H9 (cell line): ENCODE measurements around the gene KIAA0825. TPM values are rescaled to one million over a fixed set of nuclear protein-coding genes. Genes with fewer than 3 reads are reported as not detected.

Experiments
- DNase-seq: peaks from one replicate; pipeline ENCODE4 v3.0.0-alpha.2; 2017
- H2AFZ ChIP-seq: one replicate; pipeline ENCODE4 v1.6.1; 2013; ENCODE audit warnings: mild to moderate bottlenecking, low read length, control low read depth, moderate library complexity
- H2AK5ac ChIP-seq: 2 replicates; pipeline ENCODE4 v1.6.1; 2013; ENCODE audit warnings: low read length, control low read depth, mixed read lengths; ENCODE audit not compliant: insufficient read length
- H2BK120ac ChIP-seq: one replicate; pipeline ENCODE4 v1.6.1; 2013; ENCODE audit warnings: low read depth, mild to moderate bottlenecking, low read length, control low read depth, inconsistent platforms; ENCODE audit not compliant: poor library complexity, severe bottlenecking
- H2BK12ac ChIP-seq: 2 replicates; pipeline ENCODE4 v1.6.1; 2013; ENCODE audit warnings: low read length, control low read depth, mixed read lengths, low read depth; ENCODE audit not compliant: insufficient read length
- H2BK15ac ChIP-seq: 2 replicates; pipeline ENCODE4 v1.6.1; 2013; ENCODE audit warnings: low read depth, low read length, control low read depth
- H2BK20ac ChIP-seq: one replicate; pipeline ENCODE4 v1.6.1; 2013; ENCODE audit warnings: low read depth, mild to moderate bottlenecking, low read length, control low read depth, inconsistent platforms; ENCODE audit not compliant: poor library complexity, severe bottlenecking
- H2BK5ac ChIP-seq: 2 replicates; pipeline ENCODE4 v1.6.1; 2013; ENCODE audit warnings: low read length, control low read depth, mixed read lengths; ENCODE audit not compliant: insufficient read length
- H3K14ac ChIP-seq: 2 replicates; pipeline ENCODE4 v1.6.1; 2013; ENCODE audit warnings: low read length, control low read depth; ENCODE audit not compliant: insufficient read depth
- H3K18ac ChIP-seq: 2 replicates; pipeline ENCODE4 v1.6.1; 2013; ENCODE audit warnings: low read depth, mild to moderate bottlenecking, mixed read lengths, low read length, control low read depth; ENCODE audit not compliant: insufficient read length
- H3K23ac ChIP-seq: 2 replicates; pipeline ENCODE4 v1.6.1; 2013; ENCODE audit warnings: low read length, control low read depth, mixed read lengths, low read depth; ENCODE audit not compliant: insufficient read length
- H3K23me2 ChIP-seq: 2 replicates; pipeline ENCODE4 v1.6.1; 2013; ENCODE audit warnings: low read depth, mild to moderate bottlenecking, mixed read lengths, low read length, control low read depth; ENCODE audit not compliant: insufficient read length, poor library complexity, severe bottlenecking
- H3K27ac ChIP-seq: 2 replicates; pipeline ENCODE4 v1.5.1; 2013; ENCODE audit warnings: low read length, control low read depth, mixed read lengths, low read depth; ENCODE audit not compliant: insufficient read length
- H3K27me3 ChIP-seq: 2 replicates; pipeline ENCODE4 v1.6.1; 2013; ENCODE audit warnings: low read length, control low read depth, inconsistent platforms; ENCODE audit not compliant: insufficient read depth
- H3K4ac ChIP-seq: 2 replicates; pipeline ENCODE4 v1.6.1; 2013; ENCODE audit warnings: low read depth, mild to moderate bottlenecking, control low read depth, inconsistent platforms, low read length, moderate library complexity
- H3K4me1 ChIP-seq: 2 replicates; pipeline ENCODE4 v1.6.1; 2013; ENCODE audit warnings: low read length, control low read depth, inconsistent platforms; ENCODE audit not compliant: insufficient read depth
- H3K4me2 ChIP-seq: 2 replicates; pipeline ENCODE4 v1.6.1; 2013; ENCODE audit warnings: low read length, control low read depth, mixed read lengths; ENCODE audit not compliant: insufficient read length, insufficient read depth
- H3K56ac ChIP-seq: 2 replicates; pipeline ENCODE4 v1.6.1; 2013; ENCODE audit warnings: low read depth, mild to moderate bottlenecking, mixed read lengths, low read length, control low read depth; ENCODE audit not compliant: insufficient read length
- H3K79me1 ChIP-seq: 2 replicates; pipeline ENCODE4 v1.6.1; 2013; ENCODE audit warnings: low read depth, mild to moderate bottlenecking, moderate library complexity, low read length, control low read depth, inconsistent platforms; ENCODE audit not compliant: insufficient read depth, poor library complexity, severe bottlenecking
- H3K79me2 ChIP-seq: 2 replicates; pipeline ENCODE4 v1.6.1; 2013; ENCODE audit warnings: low read length, control low read depth, inconsistent platforms; ENCODE audit not compliant: insufficient read depth
- H3K9ac ChIP-seq: 2 replicates; pipeline ENCODE4 v1.6.1; 2013; ENCODE audit warnings: low read length, control low read depth, mixed read lengths; ENCODE audit not compliant: insufficient read length; ENCODE audit errors: extremely low read depth
- H3K9me3 ChIP-seq: one replicate; pipeline ENCODE4 v1.6.1; 2013; ENCODE audit warnings: low read depth, low read length, inconsistent platforms; ENCODE audit not compliant: control insufficient read depth
- H3T11ph ChIP-seq: one replicate; pipeline ENCODE4 v1.6.1; 2013; ENCODE audit warnings: mild to moderate bottlenecking, low read length, control low read depth, inconsistent platforms
- H4K20me1 ChIP-seq: one replicate; pipeline ENCODE4 v1.6.1; 2013; ENCODE audit not compliant: control insufficient read depth, insufficient read length, insufficient read depth
- H4K5ac ChIP-seq: 2 replicates; pipeline ENCODE4 v1.6.1; 2013; ENCODE audit warnings: low read depth, mild to moderate bottlenecking, mixed read lengths, low read length, control low read depth; ENCODE audit not compliant: insufficient read length
- H4K8ac ChIP-seq: replicated peaks from 2 replicates; pipeline ENCODE4 v1.6.1; 2013; ENCODE audit warnings: low read length, control low read depth, mixed read lengths, low read depth; ENCODE audit not compliant: insufficient read length
- H4K91ac ChIP-seq: 2 replicates; pipeline ENCODE4 v1.6.1; 2013; ENCODE audit warnings: low read depth, mild to moderate bottlenecking, moderate library complexity, mixed read lengths, low read length, control low read depth; ENCODE audit not compliant: insufficient read length
- H3K27ac Mint-ChIP-seq, 3 experiments: 2 replicates in 2 of 3; 3 replicates in 1 of 3; pipeline ENCODE4 v1.8.0; 2020 to 2021; ENCODE audit warnings: mixed read lengths in 3 of 3, mild to moderate bottlenecking in 1 of 3, moderate library complexity in 1 of 3
- H3K27me3 Mint-ChIP-seq: 2 replicates; pipeline ENCODE4 v1.8.0; 2021; ENCODE audit warnings: low read depth, mild to moderate bottlenecking, moderate library complexity, mixed read lengths
- H3K36me3 Mint-ChIP-seq, 3 experiments: 2 replicates in 2 of 3; 3 replicates in 1 of 3; pipeline ENCODE4 v1.8.0; 2020 to 2021; ENCODE audit warnings: low read depth in 3 of 3, mixed read lengths in 3 of 3; ENCODE audit not compliant: insufficient read depth in 1 of 3
- H3K4me1 Mint-ChIP-seq, 2 experiments: 2 replicates each; pipeline ENCODE4 v1.8.0; 2020; ENCODE audit warnings: mixed read lengths in 2 of 2
- H3K4me3 Mint-ChIP-seq, 2 experiments: 2 replicates in 1 of 2; 3 replicates in 1 of 2; pipeline ENCODE4 v1.8.0; 2020 to 2021; ENCODE audit warnings: mild to moderate bottlenecking in 2 of 2, mixed read lengths in 2 of 2, moderate library complexity in 1 of 2
- H3K9me3 Mint-ChIP-seq, 2 experiments: 2 replicates in 1 of 2; 3 replicates in 1 of 2; pipeline ENCODE4 v1.8.0; 2020; ENCODE audit warnings: mild to moderate bottlenecking in 2 of 2, mixed read lengths in 2 of 2, moderate library complexity in 1 of 2
- CTCF ChIP-seq: fragments of 200-600 bp; sonication (generic); conservative IDR thresholded peaks from 3 replicates; pipeline ENCODE4 v1.8.0; 2021; ENCODE audit warnings: antibody characterized with exemption, mild to moderate bottlenecking
- WGBS: extraction: QIAGEN DNeasy Blood & Tissue Kit; methylation state at CpG from one replicate; pipeline ENCODE4 v1.1.7; 2013; ENCODE audit warnings: missing lambda C conversion rate, low lambda C conversion rate, mixed read lengths; ENCODE audit not compliant: insufficient read length; ENCODE audit errors: extremely low coverage; 5-methylcytosine and 5-hydroxymethylcytosine counted together
- total RNA-seq: library from RNA; stranded (reverse); gene quantifications from 2 replicates; pipeline ENCODE4 v1.2.1, GENCODE V29; 2021

KIAA0825 gene
- total RNA-seq, 1 experiment from 2014 or later: 1.8 TPM

- no peak overlapping the region for H4K91ac ChIP-seq
- H2BK5ac ChIP-seq: no peak overlapping the region
- no peaks in the 10 kb centered on the region for H4K20me1 ChIP-seq
- no peak overlapping the region for H3K14ac ChIP-seq
- no peak overlapping the region for H3K23ac ChIP-seq
- H4K8ac ChIP-seq: no peak overlapping the region
- H3K27ac Mint-ChIP-seq: no peak overlapping the region
- no peaks in the 10 kb centered on the region for H3K9me3 ChIP-seq
- no peak overlapping the region for H3T11ph ChIP-seq
- no peak overlapping the region for H2AK5ac ChIP-seq
- peaks cover 12% of the 10 kb centered on the region; the same call in 1 of the 2 replicates for H3K79me2 ChIP-seq
- H2BK20ac ChIP-seq: no peak overlapping the region
- no peaks in the 10 kb centered on the region for H3K79me1 ChIP-seq
- no peak overlapping the region for H2AFZ ChIP-seq
- H2BK15ac ChIP-seq: no peak overlapping the region
- no peaks in the 10 kb centered on the region for H3K23me2 ChIP-seq
- H3K4me3 Mint-ChIP-seq: no peak overlapping the region
- peaks cover 0 to 9% (median 0%) of the 10 kb centered on the region in 3 experiments; a peak in 3 of 7 replicates for H3K36me3 Mint-ChIP-seq
- H2BK120ac ChIP-seq: no peak overlapping the region
- no peak overlapping the region for H3K4me2 ChIP-seq
- no peak overlapping the region for H2BK12ac ChIP-seq
- H3K27me3 Mint-ChIP-seq: no peaks in the 10 kb centered on the region
- WGBS: no CpG with 5 or more reads among the region's 1 CpG
- no peak overlapping the region for H4K5ac ChIP-seq
- peaks cover 20 to 41% of the 10 kb centered on the region in 2 experiments for H3K4me1 Mint-ChIP-seq
- no peaks in the 10 kb centered on the region for H3K9me3 Mint-ChIP-seq
- no peak overlapping the region for H3K56ac ChIP-seq
- no peak overlapping the region for H3K27ac ChIP-seq
- DNase-seq: no peak
- TF ChIP-seq CTCF: no peak
- no peaks in the 10 kb centered on the region for H3K27me3 ChIP-seq
- H3K9ac ChIP-seq: no peak overlapping the region
- no peak overlapping the region for H3K4ac ChIP-seq
- H3K18ac ChIP-seq: no peak overlapping the region
- H3K4me1 ChIP-seq: no peaks in the 10 kb centered on the region
Measured at GRCh38 chr5:94310833-94311232, 307.6 kb downstream of the KIAA0825 start.
